HEK293T (cell line): ENCODE data around the gene SLC4A11.

Experiments used
- CTCF ChIA-PET: fragments of 350-600 bp; formaldehyde crosslinking; extraction: SDS; loops from one replicate; lab custom pipeline; 2021; ENCODE audit warnings: antibody characterized with exemption, inconsistent platforms; lab: Yijun Ruan, JAX
- POLR2A ChIA-PET: fragments of 350-600 bp; formaldehyde crosslinking; extraction: SDS; loops from one replicate; lab custom pipeline; 2020; ENCODE audit warnings: antibody characterized with exemption, inconsistent platforms; lab: Yijun Ruan, JAX
- DNase-seq: peaks from one replicate; pipeline ENCODE4 v3.0.0; 2012; ENCODE audit warnings: mixed read lengths; ENCODE audit errors: extremely low spot score
- ARNT ChIP-seq: fragments of 450-650 bp; IDR thresholded peaks from 2 replicates; pipeline ENCODE4 v1.6.1; 2017; ENCODE audit warnings: mild to moderate bottlenecking
- BHLHE40 ChIP-seq: fragments of 450-650 bp; IDR thresholded peaks from 2 replicates; pipeline ENCODE4 v1.6.1; 2016; ENCODE audit warnings: mild to moderate bottlenecking, moderate library complexity, borderline replicate concordance
- CTBP1 ChIP-seq: fragments of 450-650 bp; IDR thresholded peaks from 2 replicates; pipeline ENCODE4 v1.6.1; 2016; ENCODE audit warnings: borderline replicate concordance
- ELF4 ChIP-seq: fragments of 450-650 bp; IDR thresholded peaks from 2 replicates; pipeline ENCODE4 v1.6.1; 2017; ENCODE audit warnings: antibody characterized with exemption
- FOXA1 ChIP-seq: fragments of 450-650 bp; IDR thresholded peaks from 2 replicates; pipeline ENCODE4 v1.6.1; 2016; ENCODE audit warnings: mild to moderate bottlenecking
- FOXK2 ChIP-seq: fragments of 450-650 bp; IDR thresholded peaks from 2 replicates; pipeline ENCODE4 v1.6.1; 2016; ENCODE audit warnings: mild to moderate bottlenecking
- FOXM1 ChIP-seq: fragments of 450-650 bp; IDR thresholded peaks from 2 replicates; pipeline ENCODE4 v1.6.1; 2017; ENCODE audit warnings: mild to moderate bottlenecking, borderline replicate concordance
- HDGF ChIP-seq: fragments of 450-650 bp; IDR thresholded peaks from 2 replicates; pipeline ENCODE4 v1.6.1; 2017; ENCODE audit warnings: antibody characterized with exemption, borderline replicate concordance
- L3MBTL2 ChIP-seq: fragments of 450-650 bp; conservative IDR thresholded peaks from 2 replicates; pipeline ENCODE4 v1.6.1; 2016; ENCODE audit warnings: mild to moderate bottlenecking
- LEF1 ChIP-seq: fragments of 450-650 bp; IDR thresholded peaks from 2 replicates; pipeline ENCODE4 v1.6.1; 2017; ENCODE audit warnings: mild to moderate bottlenecking, borderline replicate concordance
- NFRKB ChIP-seq: fragments of 450-650 bp; IDR thresholded peaks from 2 replicates; pipeline ENCODE4 v1.6.1; 2016; ENCODE audit warnings: mild to moderate bottlenecking, moderate library complexity
- PKNOX1 ChIP-seq: fragments of 450-650 bp; IDR thresholded peaks from 2 replicates; pipeline ENCODE4 v1.6.1; 2016
- SP1 ChIP-seq: fragments of 450-650 bp; IDR thresholded peaks from 2 replicates; pipeline ENCODE4 v1.6.1; 2017
- SUZ12 ChIP-seq: fragments of 450-650 bp; IDR thresholded peaks from 2 replicates; pipeline ENCODE4 v1.6.1; 2016; ENCODE audit warnings: mild to moderate bottlenecking
- TARDBP ChIP-seq: fragments of 450-650 bp; IDR thresholded peaks from 2 replicates; pipeline ENCODE4 v1.6.1; 2016
- ZNF384 ChIP-seq: fragments of 450-650 bp; IDR thresholded peaks from 2 replicates; pipeline ENCODE4 v1.6.1; 2016

Gene SLC4A11

GRCh38 chr20:3231116-3231515, 7.9 kb downstream of the SLC4A11 start:
- TF ChIP-seq SUZ12 (no peak), BHLHE40 (no peak), PKNOX1 (no peak), SP1 (no peak), FOXM1 (no peak), ARNT (no peak), HDGF (no peak), FOXA1 (no peak), ZNF384 (no peak), NFRKB (no peak), FOXK2 (no peak), LEF1 (no peak), ELF4 (no peak), TARDBP (no peak), L3MBTL2 (no peak), CTBP1 (no peak)
- POLR2A ChIA-PET = no interaction called here
- DNase-seq = no peak
- CTCF ChIA-PET = no interaction called here

- no peak for TF ChIP-seq ELF4
- no peak for TF ChIP-seq ZNF384
- TF ChIP-seq NFRKB = no peak
- TF ChIP-seq FOXA1 = no peak
- TF ChIP-seq FOXK2 = no peak
- TF ChIP-seq LEF1 = no peak
- no peak for TF ChIP-seq PKNOX1
- TF ChIP-seq HDGF = no peak
- TF ChIP-seq ARNT = no peak
- no peak for TF ChIP-seq L3MBTL2
- no peak for TF ChIP-seq TARDBP
- no peak for TF ChIP-seq SUZ12
- no peak for TF ChIP-seq BHLHE40
- TF ChIP-seq SP1 = no peak
- no peak for TF ChIP-seq FOXM1
- no peak for TF ChIP-seq CTBP1
- ChIA-PET CTCF (no interaction called here), POLR2A (no interaction called here)
- no peak for DNase-seq
These were observed 9.2 kb downstream of the SLC4A11 start for GRCh38 chr20:3229798-3230197.

- DNase-seq = no peak
- TF ChIP-seq BHLHE40 (no peak), CTBP1 (no peak), LEF1 (no peak), FOXM1 (no peak), ZNF384 (no peak), PKNOX1 (no peak), NFRKB (no peak), TARDBP (no peak), ELF4 (no peak), ARNT (no peak), FOXK2 (no peak), SUZ12 (no peak), SP1 (no peak), HDGF (no peak), FOXA1 (no peak), L3MBTL2 (no peak)
- ChIA-PET POLR2A (no interaction called here), CTCF (no interaction called here)
These were observed 9.8 kb downstream of the SLC4A11 start for GRCh38 chr20:3229158-3229557.

- ChIA-PET POLR2A (no interaction called here), CTCF (no interaction called here)
- no peak for DNase-seq
- TF ChIP-seq FOXM1 = no peak
- no peak for TF ChIP-seq NFRKB
- TF ChIP-seq FOXK2 = no peak
- no peak for TF ChIP-seq PKNOX1
- TF ChIP-seq LEF1 = no peak
- TF ChIP-seq SUZ12 = no peak
- TF ChIP-seq HDGF = no peak
- no peak for TF ChIP-seq BHLHE40
- no peak for TF ChIP-seq FOXA1
- no peak for TF ChIP-seq ARNT
- TF ChIP-seq SP1 = no peak
- no peak for TF ChIP-seq ELF4
These were observed 10.3 kb downstream of the SLC4A11 start for GRCh38 chr20:3228750-3229032.

GRCh38 chr20:3227936-3228749, 10.8 kb downstream of the SLC4A11 start:
- TF ChIP-seq TARDBP (no peak), SP1 (no peak), BHLHE40 (no peak), FOXK2 (no peak), FOXA1 (no peak), ELF4 (no peak), SUZ12 (no peak), ARNT (no peak), HDGF (no peak), FOXM1 (no peak), CTBP1 (no peak), LEF1 (no peak), PKNOX1 (no peak), L3MBTL2 (no peak), ZNF384 (no peak), NFRKB (no peak)
- CTCF ChIA-PET = no interaction called here
- POLR2A ChIA-PET = no interaction called here

More at GRCh38 chr20:3227936-3228749, 10.8 kb downstream of the SLC4A11 start:
- DNase-seq = no peak
